DND-41 (cell line): Measurements from ENCODE around the gene RASAL2.

ENCODE experiments used
- ATAC-seq: fragments of 200-7000 bp; cut with Tn5 transposase; 3 replicates; pipeline ENCODE4 v1.9.1; 2021; ENCODE audit warnings: low read depth; ENCODE audit not compliant: insufficient read depth
- DNase-seq: peaks from one replicate; pipeline ENCODE4 v3.0.0-alpha.2; 2020
- H2AFZ ChIP-seq: 2 replicates; pipeline ENCODE4 v1.6.0; 2012; ENCODE audit warnings: low read depth, low read length
- H3K27ac ChIP-seq: 2 replicates; pipeline ENCODE4 v1.5.1; 2012; ENCODE audit warnings: low read length, inconsistent platforms
- H3K27me3 ChIP-seq: fragments of 200-600 bp; sonication (generic); 2 replicates; pipeline ENCODE4 v1.6.0; 2012; ENCODE audit warnings: low read length, mild to moderate bottlenecking, inconsistent platforms; ENCODE audit not compliant: insufficient read depth, poor library complexity
- H3K36me3 ChIP-seq: 2 replicates; pipeline ENCODE4 v1.5.1; 2012; ENCODE audit warnings: low read length, inconsistent platforms; ENCODE audit not compliant: insufficient read depth
- H3K4me1 ChIP-seq: 2 replicates; pipeline ENCODE4 v1.5.1; 2012; ENCODE audit warnings: mild to moderate bottlenecking, low read length; ENCODE audit not compliant: insufficient read depth
- H3K4me2 ChIP-seq: 2 replicates; pipeline ENCODE4 v1.6.0; 2012; ENCODE audit warnings: mild to moderate bottlenecking, moderate library complexity, low read length, inconsistent platforms; ENCODE audit not compliant: insufficient read depth
- H3K4me3 ChIP-seq, 2 experiments: fragments of 200-600 bp in 1 of 2; shearing (Covaris generic) in 1 of 2; 2 replicates each; pipeline ENCODE4 v1.5.1; 2012 to 2016; ENCODE audit warnings: inconsistent platforms in 2 of 2, low read length in 2 of 2, mild to moderate bottlenecking in 2 of 2, low read depth in 1 of 2, moderate library complexity in 1 of 2
- H3K79me2 ChIP-seq: 2 replicates; pipeline ENCODE4 v1.6.0; 2012; ENCODE audit warnings: low read length, inconsistent platforms; ENCODE audit not compliant: insufficient read depth
- H3K9ac ChIP-seq: 2 replicates; pipeline ENCODE4 v1.6.0; 2012; ENCODE audit warnings: low read depth, mild to moderate bottlenecking, inconsistent platforms, low read length, moderate library complexity
- H3K9me3 ChIP-seq: 2 replicates; pipeline ENCODE4 v1.5.1; 2012; ENCODE audit warnings: low read length, moderate library complexity, mild to moderate bottlenecking, inconsistent platforms; ENCODE audit not compliant: insufficient read depth, severe bottlenecking
- H4K20me1 ChIP-seq: 2 replicates; pipeline ENCODE4 v1.6.0; 2012; ENCODE audit warnings: low read length; ENCODE audit not compliant: insufficient read depth
- EZH2 ChIP-seq: IDR thresholded peaks from 3 replicates; pipeline ENCODE4 v1.6.1; 2012; ENCODE audit warnings: borderline replicate concordance, low read depth, mild to moderate bottlenecking, moderate library complexity, low read length, inconsistent platforms; ENCODE audit not compliant: severe bottlenecking
- TF ChIP-seq, protein P1 (sequence below): IDR thresholded peaks from 2 replicates; pipeline ENCODE4 v1.5.1; 2012; ENCODE audit warnings: borderline replicate concordance, low read length, moderate library complexity, mild to moderate bottlenecking; ENCODE audit not compliant: poor library complexity, severe bottlenecking; ENCODE audit errors: extremely low read depth

The RASAL2 gene

DNA sequence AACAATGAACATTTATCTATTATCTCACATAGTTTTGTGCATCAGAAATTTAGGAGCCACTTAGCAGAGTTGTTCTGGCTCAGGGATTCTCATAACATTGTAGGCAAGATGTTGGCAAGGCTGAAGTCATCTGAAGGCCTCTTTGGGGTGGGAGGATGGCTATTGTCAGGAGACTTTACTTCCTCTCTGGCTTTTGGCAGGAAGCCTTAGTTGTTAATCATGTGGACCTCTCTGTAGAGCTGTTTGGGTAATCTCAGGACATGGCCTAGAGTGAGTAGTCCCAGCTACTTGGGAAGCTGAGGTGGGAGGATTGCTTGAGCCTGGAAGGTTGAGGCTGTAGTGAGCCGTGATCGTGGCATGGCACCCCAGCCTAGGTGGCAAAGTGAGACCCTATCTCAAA is 40.2 kb downstream of the RASAL2 start:
- no peaks in the 10 kb centered on the region for H4K20me1 ChIP-seq
- no peak overlapping the region for H3K4me2 ChIP-seq
- H2AFZ ChIP-seq, result no peak overlapping the region
- ATAC-seq (no peak), DNase-seq (no peak)
- no peaks in the 10 kb centered on the region for H3K9me3 ChIP-seq
- H3K4me1 ChIP-seq, result no peaks in the 10 kb centered on the region
- H3K36me3 ChIP-seq, result no peaks in the 10 kb centered on the region
- TF ChIP-seq, protein P1, sequence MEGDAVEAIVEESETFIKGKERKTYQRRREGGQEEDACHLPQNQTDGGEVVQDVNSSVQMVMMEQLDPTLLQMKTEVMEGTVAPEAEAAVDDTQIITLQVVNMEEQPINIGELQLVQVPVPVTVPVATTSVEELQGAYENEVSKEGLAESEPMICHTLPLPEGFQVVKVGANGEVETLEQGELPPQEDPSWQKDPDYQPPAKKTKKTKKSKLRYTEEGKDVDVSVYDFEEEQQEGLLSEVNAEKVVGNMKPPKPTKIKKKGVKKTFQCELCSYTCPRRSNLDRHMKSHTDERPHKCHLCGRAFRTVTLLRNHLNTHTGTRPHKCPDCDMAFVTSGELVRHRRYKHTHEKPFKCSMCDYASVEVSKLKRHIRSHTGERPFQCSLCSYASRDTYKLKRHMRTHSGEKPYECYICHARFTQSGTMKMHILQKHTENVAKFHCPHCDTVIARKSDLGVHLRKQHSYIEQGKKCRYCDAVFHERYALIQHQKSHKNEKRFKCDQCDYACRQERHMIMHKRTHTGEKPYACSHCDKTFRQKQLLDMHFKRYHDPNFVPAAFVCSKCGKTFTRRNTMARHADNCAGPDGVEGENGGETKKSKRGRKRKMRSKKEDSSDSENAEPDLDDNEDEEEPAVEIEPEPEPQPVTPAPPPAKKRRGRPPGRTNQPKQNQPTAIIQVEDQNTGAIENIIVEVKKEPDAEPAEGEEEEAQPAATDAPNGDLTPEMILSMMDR, result no peak
- TF ChIP-seq EZH2, result no peak
- no peaks in the 10 kb centered on the region for H3K27me3 ChIP-seq
- H3K4me3 ChIP-seq, result no peak overlapping the region
- H3K27ac ChIP-seq, result no peak overlapping the region
- no peak overlapping the region for H3K9ac ChIP-seq
- no peaks in the 10 kb centered on the region for H3K79me2 ChIP-seq

DNA sequence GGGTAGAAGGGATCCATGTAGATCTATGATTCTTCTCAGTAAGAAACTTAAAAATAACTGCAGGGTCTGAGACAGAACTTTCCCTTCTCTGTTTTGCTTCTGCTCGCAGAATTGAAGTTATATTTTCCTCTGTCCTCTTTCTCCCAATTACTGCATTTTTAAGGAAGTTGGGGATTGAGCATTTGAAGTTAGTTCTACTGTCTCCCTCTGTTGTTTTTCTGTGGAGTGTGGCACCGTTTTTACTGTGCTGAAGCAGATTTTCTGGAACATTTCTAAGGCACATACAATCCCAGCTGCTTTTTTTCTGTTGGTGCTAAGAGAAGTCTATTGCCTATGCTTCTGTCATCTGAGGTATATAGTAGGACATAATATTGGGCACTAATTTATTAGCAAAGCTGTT is 43.3 kb downstream of the RASAL2 start:
- H3K79me2 ChIP-seq, result no peaks in the 10 kb centered on the region
- H2AFZ ChIP-seq, result no peak overlapping the region
- no peak overlapping the region for H3K9ac ChIP-seq
- H3K4me1 ChIP-seq, result no peaks in the 10 kb centered on the region
- no peaks in the 10 kb centered on the region for H4K20me1 ChIP-seq
- no peaks in the 10 kb centered on the region for H3K27me3 ChIP-seq
- no peak for TF ChIP-seq EZH2
- TF ChIP-seq, protein P1, result no peak
- no peak overlapping the region for H3K4me3 ChIP-seq
- H3K27ac ChIP-seq, result no peak overlapping the region
- ATAC-seq (no peak), DNase-seq (no peak)
- H3K36me3 ChIP-seq, result no peaks in the 10 kb centered on the region
- no peaks in the 10 kb centered on the region for H3K9me3 ChIP-seq
- H3K4me2 ChIP-seq, result no peak overlapping the region

DNA sequence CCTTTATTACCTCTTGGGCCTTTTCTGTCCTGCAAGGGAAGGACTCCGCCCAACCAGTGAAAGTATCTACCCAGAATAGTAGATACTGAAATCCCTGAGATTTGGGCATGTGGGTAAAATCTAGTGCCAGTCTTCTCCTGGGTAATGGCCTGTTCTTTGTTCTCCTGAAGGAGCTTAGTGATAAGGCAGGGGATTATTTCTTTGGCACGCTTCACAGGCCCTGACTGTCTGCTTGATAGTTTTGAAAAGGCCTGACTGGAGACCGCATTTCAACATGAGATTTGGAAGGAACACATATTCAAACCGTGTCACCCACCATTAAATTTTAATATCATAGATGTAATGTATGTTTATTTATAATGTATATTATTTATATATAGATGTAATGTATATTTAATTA is 48.9 kb downstream of the RASAL2 start:
- no peak overlapping the region for H3K4me2 ChIP-seq
- no peaks in the 10 kb centered on the region for H3K79me2 ChIP-seq

More for the DNA sequence above, 48.9 kb downstream of the RASAL2 start:
- Histone ChIP-seq H3K36me3 (no peaks in the 10 kb centered on the region), H3K4me1 (no peaks in the 10 kb centered on the region), H3K9ac (no peak overlapping the region), H2AFZ (no peak overlapping the region), H3K9me3 (no peaks in the 10 kb centered on the region), H3K4me3 (no peak overlapping the region), H3K27me3 (no peaks in the 10 kb centered on the region), H4K20me1 (no peaks in the 10 kb centered on the region), H3K27ac (no peak overlapping the region)
- TF ChIP-seq EZH2, result no peak
- TF ChIP-seq, protein P1, result no peak
- DNase-seq, result no peak
- no peak for ATAC-seq
